22Rv1 (cell line): ENCODE data around the gene CNTNAP2.

Experiments used
- CTCF ChIP-seq: fragments of 450-650 bp; IDR thresholded peaks from 2 replicates; pipeline ENCODE4 v1.5.1; 2017; ENCODE audit warnings: mild to moderate bottlenecking
- ZFX ChIP-seq: fragments of 450-650 bp; IDR thresholded peaks from 2 replicates; pipeline ENCODE4 v1.6.1; 2017; ENCODE audit warnings: antibody characterized with exemption, borderline replicate concordance

GRCh38 chr7:147276106-147276505 lies 1159.5 kb downstream of the CNTNAP2 start:
- TF ChIP-seq CTCF (no peak), ZFX (no peak)
